H7 (cell line): ENCODE measurements around the gene TIA1. TPM values are rescaled to one million over a fixed set of nuclear protein-coding genes. Genes with fewer than 3 reads are reported as not detected.
"Not testable (repeated sequence)": the region's sequence is repeated elsewhere in the genome, so short reads cannot be mapped to it uniquely, and the experiment has no call there.

Source experiments
- DNase-seq: peaks from one replicate; pipeline ENCODE4 v3.0.0; 2012
- H3K27me3 ChIP-seq: 2 replicates; pipeline ENCODE4 v1.6.0; 2011; ENCODE audit warnings: mild to moderate bottlenecking, low read length; ENCODE audit not compliant: control insufficient read depth, insufficient read depth
- H3K36me3 ChIP-seq: replicated peaks from 2 replicates; pipeline ENCODE4 v1.5.1; 2011; ENCODE audit warnings: low read length; ENCODE audit not compliant: control insufficient read depth, insufficient read depth
- H3K4me3 ChIP-seq: 2 replicates; pipeline ENCODE4 v1.5.1; 2011; ENCODE audit warnings: low read depth, mild to moderate bottlenecking, control low read depth, low read length, moderate library complexity; ENCODE audit not compliant: insufficient read depth
- total RNA-seq: library from RNA; depleted of rRNA; stranded (reverse); fragments of >200 nt; shearing (Covaris generic); gene quantifications from 2 replicates; pipeline ENCODE4 v1.2.3, GENCODE V29; 2014

The TIA1 gene
- total RNA-seq, 1 experiment from 2014 or later: 97.5 TPM

DNA sequence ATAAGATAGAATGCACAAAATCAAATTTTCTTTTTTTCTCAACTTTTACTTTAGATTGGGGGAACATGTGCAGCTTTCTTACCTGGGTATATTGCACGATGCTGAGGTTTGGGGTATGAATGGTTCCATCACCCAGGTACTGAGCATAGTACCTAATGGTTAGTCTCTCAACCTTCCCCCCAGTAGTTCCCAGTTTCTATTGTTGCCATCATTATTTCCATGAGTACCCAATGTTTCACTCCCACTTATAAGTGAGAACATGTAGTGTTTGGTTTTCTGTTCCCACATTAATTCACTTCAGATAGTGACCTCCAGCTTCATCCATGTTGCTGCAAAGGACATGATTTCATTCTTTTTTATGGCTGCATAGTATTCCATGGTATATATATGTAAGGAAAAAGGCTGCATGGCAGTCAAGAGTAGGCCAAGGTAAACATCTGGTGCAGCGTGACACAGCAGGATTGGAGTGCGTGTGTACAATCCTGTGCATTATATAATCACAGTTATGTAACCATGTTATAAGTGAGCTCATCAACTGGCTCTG is 47.1 kb downstream of the TIA1 start:
- Histone ChIP-seq H3K4me3 (no peak overlapping the region), H3K36me3 (no peaks in the 10 kb centered on the region), H3K27me3 (no peaks in the 10 kb centered on the region)
- no peak for DNase-seq

DNA sequence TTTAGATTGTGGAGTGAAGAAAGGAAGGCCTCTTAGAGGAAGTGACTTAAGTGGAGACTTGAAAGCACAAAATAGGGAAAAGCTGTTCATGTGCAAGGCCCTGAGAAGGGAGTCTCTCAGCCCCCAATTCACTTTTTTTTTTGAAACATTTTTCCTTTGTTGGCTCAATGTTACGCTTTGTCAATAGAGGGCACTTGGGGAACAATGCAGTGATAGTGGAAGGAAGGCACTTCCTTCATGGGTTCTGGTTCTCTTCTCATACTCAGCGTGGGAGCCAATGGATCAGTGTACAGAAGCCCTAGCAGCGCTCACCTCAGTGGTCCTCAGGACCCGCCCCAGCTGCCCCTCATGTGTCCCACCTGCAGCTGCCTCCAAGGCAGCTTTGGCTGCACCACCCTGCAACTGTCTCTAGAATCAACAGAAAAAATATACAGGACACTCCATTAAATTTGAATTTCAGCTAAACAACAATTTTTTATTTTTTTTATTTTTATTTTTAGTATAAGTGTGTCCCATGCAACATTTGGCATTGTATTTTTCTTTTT is 49.0 kb downstream of the TIA1 start:
- no peak for DNase-seq
- H3K4me3 ChIP-seq: no peak overlapping the region
- H3K36me3 ChIP-seq: no peaks in the 10 kb centered on the region
- H3K27me3 ChIP-seq: no peaks in the 10 kb centered on the region

DNA sequence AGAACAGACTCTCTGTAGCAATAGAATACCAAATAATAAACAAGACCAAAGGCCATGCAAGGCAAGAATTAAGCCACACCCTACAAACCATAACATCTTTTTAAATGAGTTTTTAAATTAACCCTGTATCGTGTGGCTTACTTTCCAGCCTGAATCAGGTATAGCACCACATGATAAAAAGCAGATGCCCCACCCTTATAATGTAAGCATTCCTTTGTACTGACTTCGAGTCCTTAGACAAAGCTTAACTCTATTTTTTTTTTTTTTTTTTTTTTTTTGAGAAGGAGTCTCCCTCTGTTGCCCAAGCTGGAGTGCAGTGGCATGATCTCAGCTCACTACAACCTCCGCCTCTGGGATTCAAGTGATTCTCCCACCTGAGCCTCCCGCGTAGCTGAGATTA is 55.9 kb downstream of the TIA1 start:
- Histone ChIP-seq H3K36me3 (no peaks in the 10 kb centered on the region), H3K27me3 (no peaks in the 10 kb centered on the region), H3K4me3 (no peak overlapping the region)
- no peak for DNase-seq

DNA sequence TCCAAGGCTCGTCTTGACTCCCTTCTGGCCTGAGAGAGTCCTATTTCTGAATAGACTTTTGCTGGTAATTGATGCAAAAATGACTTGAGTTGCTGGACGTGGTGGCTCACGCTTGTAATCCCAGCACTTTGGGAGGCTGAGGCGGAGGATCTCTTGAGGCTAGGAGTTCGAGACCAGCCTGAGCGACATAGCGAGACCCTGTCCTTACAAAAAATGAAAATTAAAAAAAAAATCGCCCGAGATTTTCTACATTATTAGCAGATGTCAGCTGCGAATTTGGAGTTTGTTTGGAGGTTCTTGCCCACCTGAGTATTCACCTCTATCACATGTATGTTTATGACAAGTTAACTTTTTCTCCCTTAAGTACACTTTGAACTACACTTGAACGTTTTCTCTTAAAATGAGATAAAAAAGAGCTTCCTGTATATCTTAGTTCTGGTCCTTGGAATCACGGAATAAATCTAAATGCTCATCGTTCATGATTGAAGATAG is 57.1 kb downstream of the TIA1 start:
- no peak for DNase-seq
- H3K27me3 ChIP-seq: no peaks in the 10 kb centered on the region
- H3K4me3 ChIP-seq: peak overlapping the region; percentile 19; the same call in 1 of the 2 replicates
- no peaks in the 10 kb centered on the region for H3K36me3 ChIP-seq

DNA sequence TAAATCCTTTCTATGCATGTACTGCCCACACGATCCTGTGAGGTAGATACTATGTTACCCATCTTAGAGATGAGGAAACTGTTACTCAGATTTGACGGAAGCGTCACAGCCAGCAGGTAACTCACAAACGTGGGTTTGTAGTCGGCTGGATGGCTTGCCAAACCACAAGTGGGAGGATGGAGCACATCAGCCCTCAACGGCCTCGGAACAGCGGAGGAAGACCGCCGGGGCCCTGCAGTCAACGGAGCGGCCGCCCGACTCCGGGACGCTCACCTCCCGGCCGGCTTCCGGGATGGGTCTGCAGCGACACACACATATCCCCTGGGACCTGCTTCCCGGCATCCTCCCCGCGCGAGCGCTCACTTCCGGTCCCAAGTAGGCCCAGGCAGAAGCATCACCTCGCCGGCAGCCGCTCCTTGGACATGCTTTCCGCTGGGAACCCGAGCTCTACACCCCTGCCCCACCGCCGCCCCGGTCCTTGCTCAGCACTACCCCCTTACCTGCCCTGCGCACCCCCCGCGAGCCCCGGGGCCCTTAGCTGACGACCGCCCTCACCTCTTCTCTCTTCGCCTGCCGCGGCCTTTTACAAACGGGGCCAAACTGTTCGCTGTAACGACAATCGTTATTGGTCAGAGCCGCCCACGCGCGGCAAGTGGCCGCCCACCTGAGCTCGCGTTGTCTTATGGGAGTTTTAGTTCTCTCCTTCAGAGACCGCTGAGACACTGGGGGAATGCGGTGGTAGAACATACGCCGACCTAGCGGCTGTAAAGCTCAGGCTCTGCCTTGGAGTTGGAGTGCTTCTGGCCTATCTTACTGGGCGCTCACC is 57.8 kb downstream of the TIA1 start, which contains the start of gene C2orf42:
TSS of gene C2orf42 (minus strand) at position 602 of the 826 bp plus-strand sequence. CDS start 9,034 bp downstream, outside the sequence.
- H3K36me3 ChIP-seq: no peaks in the 10 kb centered on the region
- no peaks in the 10 kb centered on the region for H3K27me3 ChIP-seq
- H3K4me3 ChIP-seq: peak within 1 kb of the TSS; percentile 74
- peak; percentile 96 for DNase-seq

DNA sequence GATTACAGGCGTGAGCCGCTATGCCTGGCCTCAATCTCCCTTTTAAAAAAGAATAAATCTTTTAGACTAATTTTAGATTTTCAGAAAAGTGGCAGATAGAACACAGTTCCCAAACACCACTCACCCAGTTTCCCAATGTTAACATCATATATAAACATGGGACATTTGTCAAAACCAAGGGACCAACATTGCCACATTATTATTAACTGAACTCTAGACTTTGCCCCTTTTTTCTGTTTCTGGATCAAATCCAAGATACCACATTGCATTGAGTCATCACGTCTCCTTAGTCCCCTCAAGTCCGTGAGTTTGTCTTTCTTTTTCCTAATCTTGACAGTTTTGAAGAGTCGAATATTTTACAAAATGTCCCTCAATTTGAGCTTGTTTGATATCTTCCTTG is 60.0 kb downstream of the TIA1 start:
- Histone ChIP-seq H3K36me3 (no peaks in the 10 kb centered on the region), H3K27me3 (no peaks in the 10 kb centered on the region), H3K4me3 (no peak overlapping the region)
- DNase-seq: no peak

DNA sequence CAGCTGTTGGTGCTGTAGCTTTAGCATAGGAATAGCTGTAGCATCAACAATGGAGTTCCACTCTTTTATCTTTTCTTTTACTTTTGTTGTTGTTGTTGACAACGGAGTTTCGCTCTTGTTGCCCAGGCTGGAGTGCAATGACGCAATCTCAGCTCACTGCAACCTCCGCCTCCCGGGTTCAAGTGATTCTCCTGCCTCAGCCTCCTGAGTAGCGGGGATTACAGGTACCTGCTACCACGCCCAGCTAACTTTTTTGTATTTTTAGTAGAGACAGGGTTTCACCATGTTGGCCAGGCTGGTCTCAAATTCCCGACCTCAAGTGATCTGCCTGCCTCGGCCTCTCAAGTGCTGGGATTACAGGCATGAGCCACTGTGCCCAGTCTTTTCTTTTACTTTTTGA is 61.3 kb downstream of the TIA1 start:
- H3K4me3 ChIP-seq, H3K36me3 ChIP-seq: not testable (repeated sequence)

DNA sequence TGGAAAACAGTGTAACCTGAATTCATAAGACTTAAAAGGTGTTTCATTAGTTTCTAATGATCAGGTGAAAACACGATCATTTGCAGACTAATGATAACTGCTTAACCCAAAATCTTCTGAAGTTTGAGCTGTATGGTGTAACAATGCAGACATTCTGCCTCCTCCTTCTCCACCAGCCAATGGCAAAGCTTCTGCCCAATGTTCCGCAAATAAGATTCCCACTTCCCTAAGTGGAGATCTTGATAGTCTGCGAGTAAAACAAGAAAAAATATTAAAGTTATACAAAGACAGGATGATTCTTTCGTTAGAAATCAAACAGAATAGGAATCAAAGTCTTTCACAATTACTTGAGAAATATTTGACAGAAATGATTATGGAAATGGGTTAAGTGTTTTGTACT is 65.7 kb downstream of the TIA1 start:
- H3K27me3 ChIP-seq: no peaks in the 10 kb centered on the region
- no peak for DNase-seq
- H3K36me3 ChIP-seq: peaks cover 3% of the 10 kb centered on the region
- H3K4me3 ChIP-seq: no peak overlapping the region

More for the DNA sequence above, 61.3 kb downstream of the TIA1 start:
- not testable (repeated sequence) for DNase-seq, H3K27me3 ChIP-seq

DNA sequence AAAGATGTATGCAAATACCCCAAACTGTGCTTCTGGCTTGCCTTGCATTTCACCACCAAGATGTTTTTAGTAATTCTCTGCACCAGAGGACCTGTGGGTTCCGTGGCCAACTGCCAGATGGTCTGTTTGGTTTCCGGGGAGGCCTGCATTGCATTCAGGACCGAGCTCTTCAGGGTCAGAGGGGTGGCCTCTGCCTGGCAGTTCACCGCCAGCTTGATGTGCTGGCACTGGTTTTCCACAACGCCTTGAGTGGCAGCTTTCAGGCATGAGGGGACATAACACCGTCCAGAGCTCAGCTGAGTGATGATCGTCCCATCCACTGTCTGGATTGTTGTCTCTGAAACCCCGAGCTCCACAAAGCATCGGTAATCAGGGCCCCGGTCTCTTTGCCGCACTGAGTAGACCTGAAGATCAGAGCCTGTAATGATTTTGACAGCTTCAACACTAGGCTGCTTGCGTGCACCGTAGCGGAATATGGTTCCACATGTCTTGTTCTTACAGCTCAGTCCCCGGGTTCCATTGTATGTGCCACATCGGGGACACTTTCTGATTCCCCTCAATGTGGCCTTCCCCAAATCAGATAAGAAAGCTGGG is 67.0 kb downstream of the TIA1 start:
- no peaks in the 10 kb centered on the region for H3K27me3 ChIP-seq
- no peak for DNase-seq
- no peak overlapping the region for H3K4me3 ChIP-seq
- peaks cover 3% of the 10 kb centered on the region for H3K36me3 ChIP-seq

DNA sequence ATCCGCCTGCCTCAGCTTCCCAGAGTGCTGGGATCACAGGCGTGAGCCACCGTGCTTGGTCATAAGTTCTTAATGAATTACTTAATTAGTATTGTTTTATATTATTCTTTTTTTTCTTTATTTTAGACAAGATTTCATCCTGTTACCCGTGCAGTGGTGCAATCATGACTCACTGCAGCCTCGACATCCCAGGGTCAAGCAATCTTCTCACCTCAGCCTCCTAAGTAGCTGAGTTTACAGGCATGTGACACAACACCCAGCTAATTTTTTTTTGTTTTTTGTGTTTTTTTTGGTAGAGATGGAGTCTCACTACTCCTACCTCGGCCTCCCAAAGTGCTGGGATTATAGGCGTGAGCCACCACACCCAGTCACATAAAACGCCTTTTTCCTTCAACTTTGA is 74.9 kb downstream of the TIA1 start:
- Histone ChIP-seq H3K4me3 (no peak overlapping the region), H3K36me3 (peaks cover 4% of the 10 kb centered on the region), H3K27me3 (no peaks in the 10 kb centered on the region)
- no peak for DNase-seq

DNA sequence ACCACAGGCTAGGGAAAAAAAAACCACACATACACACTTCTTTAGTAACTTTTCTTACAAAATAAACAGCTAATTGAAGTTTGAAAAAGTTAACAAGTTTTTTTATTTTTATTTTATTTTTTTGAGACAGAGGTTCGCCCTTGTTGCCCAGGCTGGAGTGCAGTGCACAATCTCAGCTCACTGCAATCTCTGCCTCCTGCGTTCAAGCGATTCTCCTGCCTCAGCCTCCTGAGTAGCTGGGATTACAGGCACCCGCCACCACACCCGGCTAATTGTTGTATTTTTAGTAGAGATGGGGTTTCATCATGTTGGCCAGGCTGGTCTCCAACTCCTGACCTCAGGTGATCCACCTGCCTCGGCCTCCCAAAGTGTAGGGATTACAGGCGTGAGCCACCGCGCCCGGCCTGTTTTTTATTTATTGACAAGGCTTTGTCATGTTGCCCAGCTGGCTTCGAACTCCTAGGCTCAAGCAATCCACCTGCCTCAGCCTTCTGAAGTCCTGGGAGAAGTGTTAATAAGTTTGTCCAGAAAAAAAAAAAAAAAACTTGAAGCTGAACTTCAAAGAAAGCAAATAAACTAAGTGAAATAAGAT is 78.7 kb downstream of the TIA1 start:
- not testable (repeated sequence) for H3K27me3 ChIP-seq, DNase-seq, H3K4me3 ChIP-seq, H3K36me3 ChIP-seq

DNA sequence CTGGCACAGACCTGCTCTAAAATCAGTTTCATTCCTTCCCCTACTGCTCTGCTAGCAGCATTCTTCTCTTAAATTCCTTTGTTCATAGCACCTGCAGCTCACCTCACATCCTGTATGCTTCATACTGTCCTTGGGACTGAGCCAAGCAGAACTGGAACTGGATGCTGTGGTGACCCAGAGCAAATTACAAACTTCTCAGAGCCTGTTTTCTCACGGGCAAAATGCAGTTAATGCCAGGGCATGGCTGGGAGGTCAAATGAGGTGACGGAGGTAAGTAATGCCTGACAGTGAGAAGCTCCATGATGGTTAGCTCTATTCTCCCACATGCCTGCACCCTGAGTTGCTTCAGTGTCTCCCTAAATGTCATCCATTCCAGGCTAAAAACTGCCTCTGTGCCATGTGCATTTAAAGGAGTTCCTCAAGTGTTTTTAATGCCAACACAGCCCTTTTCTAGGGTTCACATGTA is 87.3 kb downstream of the TIA1 start:
- Histone ChIP-seq H3K4me3 (no peak overlapping the region), H3K36me3 (no peaks in the 10 kb centered on the region; the same call in 1 of the 2 replicates), H3K27me3 (no peaks in the 10 kb centered on the region)
- DNase-seq: no peak

DNA sequence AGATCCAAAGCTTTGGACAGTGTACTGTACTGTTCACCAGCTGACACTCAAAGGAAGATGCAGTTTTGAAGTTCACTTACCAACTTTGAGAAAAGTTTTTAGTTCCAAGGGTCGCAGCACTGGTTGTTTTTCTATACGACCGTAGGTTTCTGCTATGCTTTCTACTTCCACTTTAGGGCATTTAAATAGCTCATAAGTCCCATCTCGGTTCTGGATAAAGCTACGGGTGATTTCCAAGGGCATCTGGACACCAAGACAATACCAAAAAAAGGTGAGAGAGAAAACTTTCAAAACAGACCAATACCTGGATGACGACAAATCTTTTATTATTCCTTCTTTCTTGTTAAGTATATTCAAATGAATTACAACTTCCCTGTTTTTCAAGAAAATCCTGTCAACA is 87.9 kb downstream of the TIA1 start:
- no peaks in the 10 kb centered on the region; the same call in 1 of the 2 replicates for H3K36me3 ChIP-seq
- H3K27me3 ChIP-seq: no peaks in the 10 kb centered on the region
- DNase-seq: no peak
- H3K4me3 ChIP-seq: no peak overlapping the region
